SK-N-MC (cell line): Measurements from ENCODE around the gene TDRKH.

ENCODE experiments used
- DNase-seq: peaks from one replicate; pipeline ENCODE4 v3.0.0-alpha.2; 2011; ENCODE audit warnings: low read depth, low spot score
- H3K27ac ChIP-seq: fragments of 200-600 bp; sonication (generic); 2 replicates; pipeline ENCODE4 v1.5.1; 2016; ENCODE audit warnings: mixed run types
- H3K36me3 ChIP-seq: fragments of 200-600 bp; sonication (generic); 2 replicates; pipeline ENCODE4 v1.6.1; 2017; ENCODE audit warnings: antibody characterized with exemption, low read length, mixed read lengths; ENCODE audit not compliant: insufficient read depth
- H3K4me3 ChIP-seq: fragments of 200-600 bp; sonication (generic); 2 replicates; pipeline ENCODE4 v1.5.1; 2016
- H3K9ac ChIP-seq: fragments of 200-600 bp; sonication (generic); 2 replicates; pipeline ENCODE4 v1.8.0; 2017; ENCODE audit warnings: mixed run types, mixed read lengths; ENCODE audit not compliant: insufficient read length
- H3K9me3 ChIP-seq: fragments of 200-600 bp; sonication (generic); 2 replicates; pipeline ENCODE4 v1.6.1; 2017; ENCODE audit warnings: low read depth, mild to moderate bottlenecking, antibody characterized with exemption, low read length, moderate library complexity, mixed read lengths
- EZH2 ChIP-seq: fragments of 200-600 bp; sonication (generic); IDR thresholded peaks from one replicate; pipeline ENCODE4 v1.6.1; 2017; ENCODE audit warnings: antibody characterized with exemption
- FOXP2 ChIP-seq: optimal IDR thresholded peaks from 2 replicates; pipeline ENCODE3; 2011; ENCODE audit warnings: mild to moderate bottlenecking, moderate library complexity; ENCODE audit not compliant: insufficient read depth; ENCODE audit errors: extremely low read length, control extremely low read depth
- POLR2AphosphoS5 ChIP-seq: IDR thresholded peaks from 2 replicates; pipeline ENCODE4 v1.6.1; 2012; ENCODE audit warnings: mild to moderate bottlenecking, low read depth, low read length, borderline replicate concordance

The TDRKH gene

GRCh38 chr1:151816548-151817352 is 26.4 kb upstream of the TDRKH start:
- Histone ChIP-seq H3K9ac (no peak overlapping the region), H3K27ac (no peak overlapping the region), H3K36me3 (no peaks in the 10 kb centered on the region), H3K9me3 (no peaks in the 10 kb centered on the region), H3K4me3 (no peak overlapping the region)
- no peak for TF ChIP-seq FOXP2
- TF ChIP-seq EZH2, result no peak
- no peak for TF ChIP-seq POLR2AphosphoS5
- DNase-seq, result no peak

DNA sequence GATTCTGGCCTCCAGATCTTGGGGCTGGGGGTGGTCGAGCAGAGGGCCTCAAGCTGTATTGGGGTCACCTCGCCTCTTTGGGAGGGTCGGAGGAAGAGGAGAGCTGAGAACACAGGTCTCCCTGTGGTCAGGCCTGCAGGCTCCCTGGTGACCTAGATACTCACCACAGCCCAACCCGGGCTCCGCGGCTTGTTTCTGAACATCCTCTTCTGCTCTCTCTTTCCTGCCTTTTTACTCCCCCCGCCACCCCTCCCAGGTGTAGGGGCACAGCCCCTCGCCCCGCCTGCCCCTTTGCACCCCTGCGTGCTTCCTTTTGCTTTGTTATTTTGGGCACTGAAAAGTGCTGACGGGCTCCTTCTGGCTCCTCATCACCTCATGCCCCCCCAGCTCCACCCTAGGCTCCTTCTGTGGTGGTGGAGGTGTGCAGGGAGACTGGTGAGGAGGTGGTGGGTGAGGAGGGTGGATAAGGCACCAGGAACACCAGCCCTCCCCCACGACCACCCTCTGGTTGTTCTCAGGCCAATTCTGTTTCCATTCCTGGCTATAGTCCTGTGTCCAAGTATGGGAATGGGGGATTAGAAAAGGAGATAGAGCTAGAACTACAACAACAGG is 25.5 kb upstream of the TDRKH start:
- TF ChIP-seq POLR2AphosphoS5, result no peak
- no peak for TF ChIP-seq FOXP2
- TF ChIP-seq EZH2, result no peak
- no peak for DNase-seq
- H3K9me3 ChIP-seq, result no peaks in the 10 kb centered on the region
- H3K4me3 ChIP-seq, result no peak overlapping the region
- no peaks in the 10 kb centered on the region for H3K36me3 ChIP-seq
- H3K9ac ChIP-seq, result no peak overlapping the region
- H3K27ac ChIP-seq, result no peak overlapping the region

GRCh38 chr1:151814971-151815545 is 24.8 kb upstream of the TDRKH start:
- Histone ChIP-seq H3K9me3 (no peaks in the 10 kb centered on the region), H3K36me3 (no peaks in the 10 kb centered on the region), H3K27ac (no peak overlapping the region), H3K4me3 (no peak overlapping the region), H3K9ac (no peak overlapping the region)
- DNase-seq, result no peak
- TF ChIP-seq FOXP2 (no peak), POLR2AphosphoS5 (no peak), EZH2 (no peak)

GRCh38 chr1:151814426-151814825 is 24.1 kb upstream of the TDRKH start:
- Histone ChIP-seq H3K36me3 (no peaks in the 10 kb centered on the region), H3K9me3 (no peaks in the 10 kb centered on the region), H3K9ac (no peak overlapping the region), H3K27ac (no peak overlapping the region), H3K4me3 (no peak overlapping the region)
- TF ChIP-seq EZH2 (no peak), FOXP2 (no peak), POLR2AphosphoS5 (no peak)
- no peak for DNase-seq

GRCh38 chr1:151813271-151813977 is 23.1 kb upstream of the TDRKH start:
- no peaks in the 10 kb centered on the region for H3K9me3 ChIP-seq
- H3K9ac ChIP-seq, result no peak overlapping the region
- no peak overlapping the region for H3K27ac ChIP-seq
- H3K4me3 ChIP-seq, result no peak overlapping the region
- H3K36me3 ChIP-seq, result no peaks in the 10 kb centered on the region
- DNase-seq, result no peak
- TF ChIP-seq POLR2AphosphoS5, result no peak
- no peak for TF ChIP-seq FOXP2
- no peak for TF ChIP-seq EZH2

DNA sequence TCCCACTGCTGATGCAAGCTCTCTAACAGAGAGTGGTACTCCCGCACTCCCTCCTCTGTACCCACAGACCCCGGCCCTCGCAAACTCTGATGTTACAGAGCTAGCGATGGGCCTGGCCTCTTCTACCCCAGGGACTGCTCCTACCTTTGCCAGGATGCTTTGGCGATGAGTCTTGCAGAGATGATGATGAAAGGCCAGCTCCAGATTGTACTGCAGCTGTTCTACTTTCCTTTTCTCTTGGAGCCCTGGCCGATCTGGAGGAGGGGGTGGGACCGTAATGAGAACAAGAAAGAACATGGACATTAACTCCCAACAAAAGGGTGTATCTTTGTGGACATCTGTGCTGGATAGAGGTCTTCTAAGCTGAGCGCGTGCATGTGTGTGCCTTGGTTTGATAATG is 20.9 kb upstream of the TDRKH start:
- no peaks in the 10 kb centered on the region for H3K36me3 ChIP-seq
- no peak for DNase-seq
- no peak overlapping the region for H3K4me3 ChIP-seq
- H3K9ac ChIP-seq, result no peak overlapping the region
- H3K27ac ChIP-seq, result no peak overlapping the region
- TF ChIP-seq EZH2, result no peak
- TF ChIP-seq FOXP2, result no peak
- no peaks in the 10 kb centered on the region for H3K9me3 ChIP-seq

GRCh38 chr1:151809985-151810556 is 19.8 kb upstream of the TDRKH start:
- Histone ChIP-seq H3K4me3 (no peak overlapping the region), H3K27ac (no peak overlapping the region), H3K9ac (no peak overlapping the region), H3K36me3 (no peaks in the 10 kb centered on the region), H3K9me3 (no peaks in the 10 kb centered on the region)
- DNase-seq, result no peak
- TF ChIP-seq POLR2AphosphoS5 (no peak), FOXP2 (no peak), EZH2 (no peak)
